OCI-LY3 (cell line): ENCODE data around the gene ALG1.

Experiments
- EZH2phosphoT487 ChIP-seq: fragments of 200-600 bp; shearing (Covaris generic); IDR thresholded peaks from 2 replicates; pipeline ENCODE4 v1.6.1; 2018; ENCODE audit warnings: antibody characterized with exemption, mixed run types, low read depth
- TF ChIP-seq, protein P1 (sequence below): fragments of 200-600, 300-600 bp; sonication (generic); IDR thresholded peaks from 2 replicates; pipeline ENCODE4 v1.5.1; 2014; ENCODE audit warnings: antibody characterized with exemption, low read length, low read depth

DNA sequence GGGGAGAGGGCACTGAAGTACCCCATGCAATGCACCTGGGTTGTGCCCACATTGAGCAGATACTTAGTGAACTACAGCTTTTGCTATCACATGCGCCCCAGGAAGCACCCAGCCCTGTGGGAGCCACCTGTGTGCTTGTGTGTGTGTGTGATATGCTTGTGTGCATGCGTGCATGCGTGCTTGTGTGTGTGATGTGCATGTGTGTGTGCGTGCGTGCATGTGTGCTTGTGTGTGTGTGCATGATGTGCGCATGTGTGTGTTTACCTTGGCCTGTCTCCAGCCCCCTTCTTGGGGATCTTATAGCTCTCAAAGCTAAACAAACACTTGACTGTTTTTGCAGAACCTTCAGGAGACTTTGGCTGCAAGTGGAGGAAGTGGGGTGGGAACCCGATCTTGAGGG lies 6.7 kb upstream of the ALG1 start:
- TF ChIP-seq, protein P1, sequence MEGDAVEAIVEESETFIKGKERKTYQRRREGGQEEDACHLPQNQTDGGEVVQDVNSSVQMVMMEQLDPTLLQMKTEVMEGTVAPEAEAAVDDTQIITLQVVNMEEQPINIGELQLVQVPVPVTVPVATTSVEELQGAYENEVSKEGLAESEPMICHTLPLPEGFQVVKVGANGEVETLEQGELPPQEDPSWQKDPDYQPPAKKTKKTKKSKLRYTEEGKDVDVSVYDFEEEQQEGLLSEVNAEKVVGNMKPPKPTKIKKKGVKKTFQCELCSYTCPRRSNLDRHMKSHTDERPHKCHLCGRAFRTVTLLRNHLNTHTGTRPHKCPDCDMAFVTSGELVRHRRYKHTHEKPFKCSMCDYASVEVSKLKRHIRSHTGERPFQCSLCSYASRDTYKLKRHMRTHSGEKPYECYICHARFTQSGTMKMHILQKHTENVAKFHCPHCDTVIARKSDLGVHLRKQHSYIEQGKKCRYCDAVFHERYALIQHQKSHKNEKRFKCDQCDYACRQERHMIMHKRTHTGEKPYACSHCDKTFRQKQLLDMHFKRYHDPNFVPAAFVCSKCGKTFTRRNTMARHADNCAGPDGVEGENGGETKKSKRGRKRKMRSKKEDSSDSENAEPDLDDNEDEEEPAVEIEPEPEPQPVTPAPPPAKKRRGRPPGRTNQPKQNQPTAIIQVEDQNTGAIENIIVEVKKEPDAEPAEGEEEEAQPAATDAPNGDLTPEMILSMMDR = no peak
- no peak for TF ChIP-seq EZH2phosphoT487
